Measurements from ENCODE around the gene LTK.

GRCh38 chr15:41482110-41482877, 31.3 kb downstream of the LTK start:
- TF ChIP-seq ZNF274 (IDR thresholded peaks at IDR 0.05; ENCODE audit: low read depth, low read length) (no peak), YY1 (IDR thresholded peaks at IDR 0.05; ENCODE audit: insufficient read depth, insufficient read length) (no peak)
